GM19351 (cell line): ENCODE data around the gene ETV7.
"Not testable (repeated sequence)": the region's sequence is repeated elsewhere in the genome, so short reads cannot be mapped to it uniquely, and the experiment has no call there.

Experiments
- ATAC-seq: cut with Tn5 transposase; IDR thresholded peaks from one replicate; pipeline ENCODE4 v1.9.1; 2021; ENCODE audit warnings: mild to moderate bottlenecking, moderate library complexity; ENCODE audit not compliant: unreplicated experiment

ETV7 gene

DNA sequence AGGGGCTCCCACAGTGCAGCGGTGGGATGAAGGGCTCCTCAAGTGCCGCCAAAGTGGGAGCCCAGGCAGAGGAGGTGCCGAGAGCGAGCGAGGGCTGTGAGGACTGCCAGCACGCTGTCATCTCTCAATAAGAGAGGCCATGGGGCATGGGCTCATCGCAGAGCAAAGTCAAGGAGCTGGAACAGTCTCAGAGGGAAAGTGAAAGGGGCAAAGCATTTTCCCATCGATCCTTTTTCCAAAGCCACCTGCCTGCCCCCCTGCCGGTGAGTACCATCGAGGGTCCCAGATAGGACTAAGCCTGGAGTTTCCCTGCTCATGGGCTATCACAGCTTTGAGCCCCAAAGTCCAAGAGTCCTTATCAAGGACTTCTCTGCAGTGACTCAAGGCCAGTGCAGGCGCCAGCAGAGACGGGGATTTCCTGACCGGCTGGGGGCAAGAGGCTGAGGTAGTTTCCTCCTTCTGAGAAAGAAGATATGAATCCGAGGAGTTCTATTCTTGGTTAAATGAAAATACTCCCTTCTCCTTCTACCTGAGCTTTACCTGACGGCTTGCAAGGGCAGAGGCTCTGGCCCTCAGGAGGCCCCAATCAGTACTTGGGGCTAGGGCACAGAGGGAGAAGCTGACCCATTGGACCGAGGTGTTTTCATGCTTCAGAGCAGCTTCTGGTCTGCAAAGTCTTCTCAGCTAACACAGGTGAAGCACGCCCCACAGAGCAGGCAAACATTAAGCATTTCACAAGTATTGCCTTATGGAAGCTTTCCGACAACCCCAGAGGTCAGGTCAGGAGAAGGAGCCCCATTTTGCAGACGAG, 22.6 kb downstream of the ETV7 start:
- no peak for ATAC-seq

GRCh38 chr6:36364061-36364635, 23.3 kb downstream of the ETV7 start:
- ATAC-seq, result not testable (repeated sequence)

DNA sequence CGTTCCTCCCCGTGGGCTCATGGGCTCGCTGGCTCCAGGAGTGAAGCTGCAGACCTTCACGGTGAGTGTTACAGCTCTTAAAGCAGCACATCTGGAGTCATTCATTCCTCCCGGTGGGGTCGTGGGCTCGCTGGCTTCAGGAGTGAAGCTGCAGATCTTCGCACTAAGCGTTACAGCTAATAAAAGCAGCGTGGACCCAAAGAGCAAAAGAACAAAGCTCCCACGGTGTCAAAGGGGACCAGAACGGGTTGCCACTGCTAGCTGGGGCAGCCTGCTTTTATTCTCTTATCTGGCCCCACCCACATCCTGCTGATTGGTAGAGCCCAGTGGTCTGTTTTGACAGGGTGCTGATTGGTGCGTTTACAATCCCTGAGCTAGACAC, 24.1 kb downstream of the ETV7 start:
- ATAC-seq, result not testable (repeated sequence)

DNA sequence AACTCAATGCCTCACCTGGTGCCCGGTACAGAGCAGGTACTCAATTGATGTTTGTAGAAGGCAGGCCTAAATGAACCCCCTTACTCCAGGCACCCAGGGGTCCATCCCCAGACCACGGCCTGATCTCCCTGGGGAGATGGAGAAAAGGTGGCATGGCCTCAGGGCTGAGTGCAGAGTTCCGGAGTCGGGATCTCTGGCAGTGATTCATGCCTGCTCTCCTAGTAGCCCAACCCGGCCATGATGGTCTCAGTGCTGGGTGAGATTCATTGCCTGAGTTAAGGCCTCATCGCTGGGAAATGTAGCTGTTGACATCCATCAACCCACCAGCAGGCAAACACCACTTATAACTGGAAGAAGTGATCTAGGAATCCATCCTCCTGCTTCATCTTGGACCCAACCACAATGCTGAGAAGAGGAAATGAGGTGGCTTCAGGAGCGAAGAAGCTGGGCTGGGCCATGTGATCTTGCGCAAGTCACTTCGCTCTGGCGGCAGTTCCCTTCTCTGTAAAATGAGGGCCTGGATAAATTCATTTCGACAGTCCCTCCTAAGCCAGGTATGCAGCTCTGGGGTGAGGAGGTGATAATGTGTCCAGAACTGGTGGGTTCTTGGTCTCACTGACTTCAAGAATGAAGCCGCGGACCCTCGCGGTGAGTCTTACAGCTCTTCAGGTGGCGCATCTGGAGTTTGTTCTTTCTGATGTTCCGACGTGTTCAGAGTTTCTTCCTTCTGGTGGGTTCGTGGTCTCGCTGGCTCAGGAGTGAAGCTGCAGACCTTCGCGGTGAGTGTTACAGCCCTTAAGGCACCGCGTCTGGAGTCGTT, 24.7 kb downstream of the ETV7 start:
- no peak for ATAC-seq

DNA sequence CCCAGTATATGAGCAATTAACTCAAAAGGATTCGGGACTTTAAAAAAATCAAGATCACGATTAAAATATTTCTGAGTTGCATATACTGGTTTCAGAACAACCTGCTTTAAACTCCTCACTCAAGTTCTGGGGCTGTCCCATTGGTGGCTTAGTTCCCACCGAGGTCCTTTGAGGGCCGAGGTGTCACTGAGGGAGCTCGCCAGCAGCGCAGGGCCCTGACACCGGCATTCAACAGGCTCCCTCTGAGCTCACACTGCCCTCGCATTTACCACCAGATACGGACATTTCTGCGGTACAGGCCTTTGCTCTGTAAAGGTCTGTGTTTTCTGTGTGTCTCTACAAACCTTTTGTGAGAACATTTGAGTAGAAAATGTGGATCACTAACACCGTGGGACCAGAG, 26.4 kb downstream of the ETV7 start:
- ATAC-seq, result no peak

DNA sequence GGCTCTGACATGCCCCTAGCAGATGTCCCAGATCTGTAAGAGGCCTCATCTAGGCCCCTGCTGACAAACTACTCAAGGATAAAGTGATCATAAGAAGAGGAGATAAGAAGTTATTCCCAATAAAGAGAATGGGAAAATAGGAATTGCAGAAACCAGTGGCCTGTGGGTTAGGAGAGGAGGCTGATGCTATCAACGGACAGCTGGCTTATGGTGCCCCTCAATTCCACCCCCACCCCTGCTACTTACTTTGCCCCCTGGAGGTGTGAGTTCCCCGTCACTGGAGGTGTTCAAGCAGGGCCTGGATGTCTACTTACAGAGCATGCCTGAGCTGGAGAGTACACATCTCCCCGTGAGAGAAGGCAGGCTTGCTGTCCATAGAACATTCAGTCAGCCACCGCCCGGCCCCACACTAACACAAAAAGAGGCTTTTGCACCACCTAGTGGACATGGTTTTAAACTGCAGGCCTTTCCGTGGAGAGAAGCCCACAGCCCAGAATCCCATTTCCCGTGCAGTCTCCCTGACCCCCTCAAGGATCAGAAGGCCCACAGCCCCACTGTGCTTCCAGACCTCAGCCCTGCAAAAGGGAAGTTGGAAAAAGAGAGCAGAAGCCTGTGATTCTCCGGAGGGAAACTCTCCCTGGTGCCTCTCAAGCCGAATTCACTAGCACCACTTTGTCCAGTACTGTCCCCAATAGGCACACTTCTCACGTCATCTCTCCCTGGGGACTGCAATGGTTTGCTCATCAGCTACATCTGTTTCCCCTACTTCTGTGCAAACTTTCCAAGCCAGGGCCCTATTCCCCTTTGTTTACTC, 27.0 kb downstream of the ETV7 start:
- ATAC-seq, result no peak

- ATAC-seq, result no peak
Observed at GRCh38 chr6:36358226-36358915, 29.1 kb downstream of the ETV7 start.

- no peak for ATAC-seq
Observed at GRCh38 chr6:36357872-36358225, 29.6 kb downstream of the ETV7 start.

GRCh38 chr6:36355819-36356218, 31.6 kb downstream of the ETV7 start:
- ATAC-seq, result no peak

- ATAC-seq, result no peak
Observed at GRCh38 chr6:36353411-36353915, 34.0 kb downstream of the ETV7 start.

- no peak for ATAC-seq
Observed at GRCh38 chr6:36352477-36353157, 34.9 kb downstream of the ETV7 start.

DNA sequence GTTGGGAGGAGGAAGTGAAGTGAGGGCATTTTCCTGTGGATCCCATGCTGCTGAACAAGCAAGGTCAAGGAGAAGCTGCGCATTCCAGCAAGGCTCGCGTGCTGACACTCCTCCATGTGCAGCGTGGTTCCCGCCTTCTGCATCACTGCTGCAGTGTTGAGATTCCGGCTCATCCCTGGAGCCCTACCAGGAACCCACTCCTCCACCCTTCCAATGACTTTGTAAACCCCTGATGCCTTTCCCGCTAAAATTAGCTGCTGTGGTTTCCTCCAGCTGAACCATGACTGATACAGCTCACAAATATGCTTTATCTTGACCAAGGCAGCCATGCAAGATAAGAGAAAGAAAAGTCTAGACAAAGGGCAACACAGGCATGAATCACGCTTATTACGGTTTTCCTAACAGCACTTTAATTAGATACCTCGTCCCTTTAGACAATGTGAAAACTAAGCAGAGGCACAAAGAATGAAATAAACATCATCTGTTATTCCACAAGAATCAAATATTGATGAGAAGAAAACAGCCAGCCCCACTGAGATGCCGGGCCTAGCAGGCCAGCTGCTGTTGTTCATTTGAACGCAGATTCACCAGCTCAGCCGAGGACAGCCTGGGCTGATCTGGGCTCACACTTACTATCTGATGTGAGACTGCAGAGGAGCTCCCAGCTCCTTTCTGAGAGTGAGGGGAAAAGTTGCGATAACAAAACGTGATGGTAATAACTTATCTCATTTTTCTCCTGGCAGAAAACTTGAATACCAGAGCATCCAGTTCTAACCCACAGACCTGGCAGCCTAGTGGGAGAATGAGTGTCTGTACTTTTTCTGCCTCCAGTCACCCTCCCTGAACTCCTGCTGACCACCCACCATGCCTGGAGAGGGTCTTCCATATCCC, 36.5 kb downstream of the ETV7 start:
- no peak for ATAC-seq

- no peak for ATAC-seq
Observed at GRCh38 chr6:36350082-36350481, 37.4 kb downstream of the ETV7 start.

GRCh38 chr6:36349240-36349639, 38.2 kb downstream of the ETV7 start:
- ATAC-seq, result no peak

GRCh38 chr6:36347621-36348020, 39.8 kb downstream of the ETV7 start:
- no peak for ATAC-seq

- ATAC-seq, result no peak
Observed at GRCh38 chr6:36346486-36347273, 40.8 kb downstream of the ETV7 start.

DNA sequence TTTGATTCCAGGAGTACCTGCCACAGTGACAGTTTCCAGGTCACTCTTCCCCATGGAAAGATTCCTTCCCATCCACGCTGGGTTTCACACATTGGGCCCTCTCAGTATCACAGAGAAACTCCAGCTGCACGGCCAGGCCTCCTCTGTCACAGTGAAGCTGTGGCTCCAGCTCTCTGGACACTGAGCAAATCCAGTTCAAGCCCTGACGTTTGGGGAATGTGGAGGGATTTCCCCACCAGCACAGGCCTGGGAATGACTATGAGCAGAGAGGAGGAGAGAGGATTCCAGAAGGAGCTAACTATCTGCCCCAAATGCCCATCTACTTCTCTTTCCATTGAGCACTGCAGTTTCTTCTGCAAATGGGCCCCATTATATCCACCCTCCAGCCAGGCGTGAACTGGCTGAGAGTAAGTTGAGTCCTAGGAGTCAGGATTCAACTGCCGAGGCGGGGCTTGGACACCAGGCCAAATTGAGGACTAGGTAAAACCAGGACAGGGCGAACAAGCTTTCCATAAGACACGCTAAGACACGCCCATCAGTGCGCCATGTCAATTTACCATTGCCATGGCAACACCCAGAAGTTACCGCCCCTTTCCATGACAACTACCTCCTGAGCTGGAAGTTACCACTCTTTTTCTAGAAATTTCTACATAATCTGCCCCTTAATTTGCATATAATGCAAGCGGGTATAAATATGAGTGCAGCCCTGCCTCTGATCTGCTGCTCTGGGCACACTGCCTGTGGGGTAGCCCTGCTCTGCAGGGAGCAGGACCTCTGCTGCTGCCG, 41.6 kb downstream of the ETV7 start:
- ATAC-seq, result no peak
